Stomach (tissue), 4 donors: ENCODE measurements around the gene SPOCD1.

ENCODE experiments used
- POLR2A ChIP-seq, 4 donors: fragments of 450-650 bp; IDR thresholded peaks; one replicate each; pipeline ENCODE4 v1.6.1; 2016; ENCODE audit warnings: antibody characterized with exemption in 4 of 4, control low read depth in 2 of 4, mild to moderate bottlenecking in 1 of 4, moderate library complexity in 1 of 4
- TF ChIP-seq, protein P1 (sequence below), 7 experiments: fragments of 450-650 bp in 4 of 7; fragments of 200-600 bp in 3 of 7; sonication (generic) in 3 of 7; IDR thresholded peaks; one replicate each; pipeline ENCODE4 v1.5.1; 2016 to 2019; ENCODE audit warnings: antibody characterized with exemption in 7 of 7, control low read depth in 2 of 7, mild to moderate bottlenecking in 1 of 7

DNA sequence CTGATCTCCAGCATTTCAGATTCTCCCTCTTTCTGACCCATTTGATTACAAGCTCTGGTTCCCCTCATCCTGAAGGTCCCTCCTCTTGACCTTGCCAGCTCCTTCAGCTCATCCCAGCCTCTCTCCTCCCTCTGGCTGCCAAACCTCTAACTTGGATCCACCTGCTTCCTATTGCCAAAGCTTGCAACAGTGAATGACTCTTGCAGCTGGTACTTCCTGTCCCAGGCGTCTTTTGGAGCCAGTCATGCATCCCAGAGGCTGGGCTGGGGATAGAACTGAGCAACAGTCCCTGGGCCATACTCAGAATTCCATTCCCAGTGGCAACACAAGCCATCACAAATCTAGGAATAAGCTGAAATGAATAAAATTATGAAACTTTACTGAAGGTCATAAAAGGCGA lies 27.7 kb upstream of the SPOCD1 start:
- TF ChIP-seq, protein P1, sequence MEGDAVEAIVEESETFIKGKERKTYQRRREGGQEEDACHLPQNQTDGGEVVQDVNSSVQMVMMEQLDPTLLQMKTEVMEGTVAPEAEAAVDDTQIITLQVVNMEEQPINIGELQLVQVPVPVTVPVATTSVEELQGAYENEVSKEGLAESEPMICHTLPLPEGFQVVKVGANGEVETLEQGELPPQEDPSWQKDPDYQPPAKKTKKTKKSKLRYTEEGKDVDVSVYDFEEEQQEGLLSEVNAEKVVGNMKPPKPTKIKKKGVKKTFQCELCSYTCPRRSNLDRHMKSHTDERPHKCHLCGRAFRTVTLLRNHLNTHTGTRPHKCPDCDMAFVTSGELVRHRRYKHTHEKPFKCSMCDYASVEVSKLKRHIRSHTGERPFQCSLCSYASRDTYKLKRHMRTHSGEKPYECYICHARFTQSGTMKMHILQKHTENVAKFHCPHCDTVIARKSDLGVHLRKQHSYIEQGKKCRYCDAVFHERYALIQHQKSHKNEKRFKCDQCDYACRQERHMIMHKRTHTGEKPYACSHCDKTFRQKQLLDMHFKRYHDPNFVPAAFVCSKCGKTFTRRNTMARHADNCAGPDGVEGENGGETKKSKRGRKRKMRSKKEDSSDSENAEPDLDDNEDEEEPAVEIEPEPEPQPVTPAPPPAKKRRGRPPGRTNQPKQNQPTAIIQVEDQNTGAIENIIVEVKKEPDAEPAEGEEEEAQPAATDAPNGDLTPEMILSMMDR (IDR thresholded peaks at IDR 0.05): no peak
- no peak for TF ChIP-seq POLR2A (IDR thresholded peaks at IDR 0.05)
